NCI-H526 (cell line): Measurements from ENCODE around the gene SLC5A11.
"Not testable (repeated sequence)": the region's sequence is repeated elsewhere in the genome, so short reads cannot be mapped to it uniquely, and the experiment has no call there.

Experiments
- DNase-seq, 2 experiments: peaks; one replicate each; lab custom pipeline; 2025; lab: John Stamatoyannopoulos, UW

Gene SLC5A11

DNA sequence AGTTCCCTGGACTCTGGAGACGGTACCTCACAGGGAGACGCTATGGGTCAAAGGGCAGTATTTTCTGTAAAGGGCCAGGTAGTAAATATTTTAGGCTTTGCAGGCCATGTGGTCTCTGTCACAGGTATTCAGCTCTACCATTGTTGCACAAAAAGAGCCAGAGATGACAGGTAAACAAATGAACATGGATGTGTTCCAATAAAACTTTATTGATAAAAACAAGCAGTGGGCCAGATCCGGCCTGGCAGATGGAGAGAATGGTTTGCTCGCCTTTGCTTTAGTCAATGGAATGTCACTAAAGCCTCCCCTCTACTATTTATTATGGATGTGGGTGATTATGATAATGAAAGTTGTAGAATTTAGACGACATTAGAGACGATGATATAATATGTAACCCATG, 8.9 kb upstream of the SLC5A11 start:
- DNase-seq: no peak

DNA sequence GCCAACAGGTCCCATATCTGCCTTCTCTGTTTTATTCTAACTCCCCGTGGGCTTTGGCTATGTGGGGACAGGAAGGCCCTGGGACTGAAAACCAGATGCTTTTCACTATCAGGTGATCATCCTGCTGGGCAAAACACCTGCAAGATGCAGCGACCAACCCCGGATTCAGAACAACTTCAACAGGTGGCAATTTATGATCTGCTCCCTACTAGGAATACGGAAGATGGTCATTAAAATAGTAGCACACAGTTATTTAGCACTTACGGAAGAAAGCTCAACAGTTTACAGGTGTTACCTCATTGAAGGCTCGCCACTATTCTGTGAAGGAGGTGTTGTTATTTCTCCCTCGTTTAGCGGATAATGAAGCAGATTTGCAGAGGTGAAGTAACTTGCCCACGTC, 7.8 kb upstream of the SLC5A11 start:
- DNase-seq: no peak

DNA sequence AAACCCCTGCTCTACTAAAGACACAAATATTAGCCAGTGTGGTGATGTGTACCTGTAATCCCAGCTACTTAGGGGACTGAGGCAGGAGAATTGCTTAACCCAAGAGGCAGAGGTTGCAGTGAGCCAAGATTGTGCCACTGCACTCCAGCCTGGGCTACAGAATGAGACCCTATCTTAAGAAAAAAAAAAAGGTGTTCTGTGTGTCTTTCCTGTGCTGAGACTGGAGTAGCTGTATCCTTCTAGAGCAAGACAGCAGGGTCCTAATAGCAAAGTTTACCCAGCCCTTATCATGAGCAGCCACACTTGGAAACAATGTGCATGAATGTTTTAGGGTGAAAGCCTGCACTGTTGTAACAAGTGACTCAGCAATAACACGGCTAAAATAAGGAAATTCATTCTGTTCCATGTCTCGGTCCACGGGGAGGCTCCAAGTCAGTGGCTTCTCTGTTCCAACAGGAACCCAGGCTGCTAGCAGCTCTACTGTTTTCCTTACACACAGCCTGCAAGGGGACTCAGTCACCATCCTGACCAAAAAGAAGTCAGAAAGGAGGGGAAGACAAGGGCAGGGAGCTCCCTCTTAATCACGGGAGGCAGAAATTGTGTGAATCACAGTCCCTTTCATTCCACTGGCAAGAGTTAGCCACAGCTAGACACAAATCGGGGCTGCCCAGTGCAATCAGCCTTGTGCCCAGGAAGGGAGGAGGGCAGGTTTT, 7.1 kb upstream of the SLC5A11 start:
- DNase-seq: no peak

DNA sequence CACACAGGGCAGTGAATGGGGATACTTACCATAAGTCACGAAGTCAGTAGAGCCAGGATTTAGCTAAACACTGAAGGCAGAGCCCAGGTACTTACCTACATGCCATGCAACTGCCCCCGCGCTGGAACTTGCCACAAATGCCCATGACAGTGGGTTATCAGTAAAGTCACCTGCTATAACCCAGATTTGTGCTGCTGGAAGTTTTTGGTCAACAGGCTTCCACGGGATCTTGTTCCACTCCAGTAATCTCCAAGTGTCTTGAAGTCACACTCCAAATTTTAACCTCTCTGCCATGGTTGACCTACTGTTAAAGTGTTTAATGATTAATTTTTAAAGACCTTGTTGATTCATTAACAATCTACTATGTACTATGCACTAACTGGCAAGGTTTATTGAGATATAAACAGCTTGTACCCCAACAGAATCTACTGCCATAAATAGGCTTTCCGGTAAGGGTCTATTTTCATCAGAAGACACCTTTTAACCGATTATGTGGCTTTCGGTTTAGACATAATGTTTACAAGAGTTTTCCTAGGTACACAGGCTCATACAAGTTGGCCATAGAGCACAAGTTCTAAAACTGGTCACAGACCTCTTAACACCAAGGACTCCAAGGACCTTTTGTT, 6.3 kb upstream of the SLC5A11 start:
- no peak for DNase-seq

DNA sequence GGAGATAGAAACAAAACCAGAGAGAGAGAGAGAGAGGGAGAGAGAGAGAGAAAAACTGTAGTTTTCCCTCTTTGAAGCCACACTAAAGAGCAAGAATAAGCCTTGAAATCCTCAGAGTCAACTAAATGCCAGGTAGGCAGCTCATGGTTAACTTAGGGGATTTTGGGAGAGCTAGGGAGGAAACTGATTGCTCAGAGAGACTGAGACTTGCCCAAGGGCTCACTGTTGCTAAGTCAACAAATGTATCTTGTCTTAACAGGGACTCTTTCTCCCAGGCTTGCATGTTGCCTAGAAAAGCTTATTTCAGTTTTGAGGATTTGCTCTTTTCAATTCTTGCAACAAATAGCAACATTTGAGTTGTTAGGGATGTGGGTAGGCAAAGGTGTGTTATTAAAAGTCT, 4.5 kb upstream of the SLC5A11 start:
- no peak for DNase-seq

DNA sequence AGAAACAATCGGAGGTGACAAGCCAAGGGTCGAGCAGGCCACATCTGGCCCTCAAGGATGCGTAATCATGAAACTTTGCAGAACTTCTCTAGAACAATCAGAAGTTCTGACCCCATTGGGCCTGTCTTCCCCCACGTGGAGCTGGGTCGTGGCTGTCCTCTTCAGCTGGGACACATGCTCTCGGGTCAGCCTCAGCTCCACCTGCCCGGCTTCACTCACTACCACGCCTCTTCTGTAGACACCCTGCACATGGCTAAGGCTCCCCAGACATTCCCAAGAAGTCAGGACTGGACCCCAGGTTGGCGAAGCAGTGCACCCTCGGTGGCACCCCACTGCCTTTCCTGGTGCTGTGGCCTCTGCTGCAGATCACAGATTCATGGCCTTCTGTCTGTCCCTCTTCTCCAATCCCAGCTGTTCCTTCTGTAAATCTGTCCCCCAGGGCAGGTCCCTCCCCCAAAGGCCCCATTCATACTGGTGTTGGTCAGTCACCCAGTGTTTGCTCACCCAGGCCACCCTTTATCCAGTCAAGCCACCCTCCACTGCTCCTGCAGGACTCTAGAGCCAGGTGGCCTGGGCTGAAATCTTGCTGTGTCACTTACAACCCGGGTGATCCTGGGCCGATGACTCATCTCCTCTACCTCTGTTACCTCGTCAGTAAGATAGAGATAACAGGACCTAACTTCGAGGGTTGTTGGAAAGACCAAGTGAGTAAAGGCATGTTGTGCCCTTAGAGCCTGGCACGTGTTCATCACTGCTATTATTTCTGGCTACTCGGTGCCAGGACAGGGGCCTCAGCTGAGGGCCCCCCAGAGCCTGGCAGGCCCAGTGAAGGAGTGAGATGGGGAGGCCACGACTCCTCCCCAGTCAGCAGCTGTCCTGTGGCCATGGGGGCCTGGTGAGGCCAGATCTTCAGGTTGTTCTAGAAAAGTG, 1.4 kb upstream of the SLC5A11 start:
- no peak for DNase-seq

DNA sequence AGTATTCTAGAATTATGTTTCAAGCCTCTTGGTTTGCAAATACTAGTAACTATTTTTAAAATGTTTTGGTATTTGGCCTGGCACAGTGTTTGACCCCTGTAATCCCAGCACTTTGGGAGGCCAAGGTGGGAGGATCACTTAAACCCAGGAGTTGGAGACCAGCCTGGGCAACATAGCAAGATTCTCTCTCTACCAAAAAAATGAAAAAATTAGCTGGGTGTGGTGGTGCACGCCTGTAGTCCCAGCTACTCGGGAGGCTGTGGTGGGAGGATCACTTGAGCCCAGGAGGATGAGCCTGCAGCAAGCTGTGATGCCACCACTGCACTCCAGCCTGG, 765 bp upstream of the SLC5A11 start:
- not testable (repeated sequence) for DNase-seq

DNA sequence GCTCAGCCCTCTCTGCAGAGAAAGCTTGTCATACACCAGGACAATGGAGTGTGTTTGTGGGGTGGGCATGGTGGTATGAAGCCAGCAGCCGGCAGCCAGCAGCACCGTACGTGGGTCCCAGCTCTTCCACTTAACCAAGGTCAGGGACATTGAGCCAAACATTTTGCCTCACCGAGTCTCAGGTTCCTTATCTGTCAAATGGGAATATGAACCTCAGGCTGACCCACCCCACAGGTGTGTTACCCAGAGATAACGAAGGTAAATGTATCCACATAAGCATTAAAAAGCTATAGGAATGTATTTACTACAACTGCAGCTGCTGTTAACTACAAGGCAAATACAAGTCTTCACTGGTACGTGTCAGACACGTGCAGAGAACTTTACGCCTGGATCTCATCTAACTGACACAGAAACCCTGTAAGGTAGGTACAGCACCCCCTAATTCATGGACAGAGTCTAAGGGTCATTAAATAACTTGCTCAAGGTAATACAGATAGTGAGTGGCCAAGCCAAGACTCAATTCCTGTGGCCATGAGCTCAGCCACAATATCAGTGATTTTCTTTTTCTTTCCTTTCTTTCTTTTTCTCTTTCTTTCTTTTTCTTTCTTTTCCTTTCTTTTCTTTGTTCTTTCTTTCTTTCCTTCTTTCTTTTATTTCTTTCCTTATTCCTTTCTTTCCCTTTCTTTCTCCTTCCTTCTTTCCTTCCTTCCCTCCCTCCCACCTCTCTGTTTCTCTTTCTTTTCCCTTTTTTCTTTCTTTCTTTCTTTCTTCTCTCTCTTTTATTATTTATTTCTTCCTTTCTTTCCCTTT, 990 bp downstream of the SLC5A11 start:
- no peak for DNase-seq

DNA sequence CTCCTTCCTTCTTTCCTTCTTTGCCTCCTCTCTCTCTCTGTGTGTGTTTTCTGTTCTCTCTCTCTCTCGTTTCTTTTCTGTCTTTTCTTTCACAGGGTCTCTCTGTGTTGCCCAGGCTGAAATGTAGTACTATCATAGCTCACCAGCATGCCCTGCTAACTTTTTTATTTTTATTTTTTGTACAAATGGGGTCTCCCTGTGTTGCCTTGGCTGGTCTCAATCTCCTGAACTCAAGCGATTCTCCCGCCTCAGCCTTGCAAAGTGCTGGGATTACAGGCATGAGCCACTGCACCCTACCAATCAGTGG, 1.5 kb downstream of the SLC5A11 start:
- DNase-seq: no peak

DNA sequence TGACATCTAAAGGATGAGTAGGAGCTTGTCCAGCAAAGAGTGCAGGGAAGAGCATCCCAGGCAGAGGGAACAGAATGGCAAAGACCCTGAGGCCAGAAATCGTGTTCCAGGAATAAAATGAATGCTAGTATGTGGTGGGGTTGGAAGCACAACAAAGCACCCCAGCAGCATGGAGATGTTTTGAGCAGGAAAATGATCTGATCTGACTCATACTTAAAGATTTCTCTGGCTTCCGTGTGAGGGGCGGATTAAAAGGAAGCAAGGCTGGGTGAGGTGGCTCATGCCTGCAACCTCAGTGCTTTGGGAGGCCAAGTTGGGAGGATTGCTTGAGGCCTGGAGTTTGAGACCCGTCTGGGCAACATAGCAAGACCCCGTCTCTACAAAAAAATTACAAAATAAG, 2.3 kb downstream of the SLC5A11 start:
- no peak for DNase-seq

DNA sequence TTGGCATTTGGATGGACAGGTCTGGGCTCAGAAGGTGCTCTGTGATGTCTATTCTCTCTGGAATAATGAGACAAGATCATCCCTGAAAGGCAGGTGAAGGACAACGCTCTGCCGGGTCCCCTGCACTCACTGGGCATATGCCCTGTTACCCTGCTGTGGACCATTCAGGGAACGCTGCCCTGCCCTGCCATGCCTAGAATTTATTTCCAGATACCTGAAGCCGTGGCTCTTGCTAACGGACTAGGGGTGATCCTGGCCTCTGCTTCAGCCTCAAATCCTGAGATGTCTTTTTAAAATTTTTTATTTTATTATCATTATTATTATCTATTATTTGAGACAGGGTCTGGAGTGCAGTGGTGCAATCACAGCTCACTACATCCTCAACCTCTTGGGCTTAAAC, 3.9 kb downstream of the SLC5A11 start:
- DNase-seq: no peak

DNA sequence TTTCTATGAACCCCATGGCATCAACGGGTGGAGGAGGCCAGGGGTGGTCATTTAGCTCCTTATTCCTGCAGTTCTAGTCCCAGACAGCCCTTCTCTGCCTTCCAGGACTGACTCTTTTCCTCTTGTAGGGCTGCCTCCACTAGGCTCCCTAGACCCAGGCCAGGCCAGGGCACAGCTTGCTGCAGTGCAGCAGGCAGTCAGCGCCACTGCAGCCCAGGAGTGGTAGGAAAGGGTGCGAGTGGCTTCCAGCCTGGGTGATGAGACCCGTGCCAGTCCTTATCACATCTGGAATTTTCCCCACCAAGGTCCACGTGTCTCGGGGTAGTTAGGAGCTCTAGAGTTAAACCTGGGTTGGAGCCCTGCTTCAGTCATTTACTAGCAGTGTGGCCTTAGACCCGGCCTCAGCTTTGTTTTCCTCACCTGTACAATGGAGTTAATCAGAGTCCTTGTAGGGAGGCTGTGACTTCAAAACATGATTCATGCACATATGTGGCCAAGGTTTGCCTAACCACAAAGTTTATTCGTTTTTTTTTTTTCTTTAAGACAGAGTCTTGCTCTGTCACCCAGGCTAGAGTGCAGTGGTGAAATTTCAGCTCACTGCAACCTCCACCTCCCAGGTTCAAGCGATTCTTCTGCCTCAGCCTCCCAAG, 4.7 kb downstream of the SLC5A11 start:
- no peak for DNase-seq

DNA sequence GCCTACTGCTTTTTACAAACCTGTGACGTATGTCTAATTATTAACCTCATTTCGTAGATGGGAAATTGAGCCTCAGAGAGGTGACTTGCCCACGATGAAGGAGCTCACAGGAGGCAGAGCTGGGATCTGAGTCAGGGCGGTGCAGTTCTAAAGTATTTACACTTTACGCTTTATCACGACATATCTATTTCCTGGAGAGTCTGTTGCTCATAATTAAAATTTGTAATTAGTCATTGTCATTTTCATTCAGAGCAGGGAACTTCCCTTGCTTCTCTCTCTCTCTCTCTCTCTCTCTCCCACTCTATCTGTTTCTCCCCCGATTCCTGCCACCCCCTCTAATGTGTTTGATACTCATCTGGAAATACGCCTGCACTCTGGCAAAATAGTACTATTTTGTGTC, 5.9 kb downstream of the SLC5A11 start:
- DNase-seq: no peak

DNA sequence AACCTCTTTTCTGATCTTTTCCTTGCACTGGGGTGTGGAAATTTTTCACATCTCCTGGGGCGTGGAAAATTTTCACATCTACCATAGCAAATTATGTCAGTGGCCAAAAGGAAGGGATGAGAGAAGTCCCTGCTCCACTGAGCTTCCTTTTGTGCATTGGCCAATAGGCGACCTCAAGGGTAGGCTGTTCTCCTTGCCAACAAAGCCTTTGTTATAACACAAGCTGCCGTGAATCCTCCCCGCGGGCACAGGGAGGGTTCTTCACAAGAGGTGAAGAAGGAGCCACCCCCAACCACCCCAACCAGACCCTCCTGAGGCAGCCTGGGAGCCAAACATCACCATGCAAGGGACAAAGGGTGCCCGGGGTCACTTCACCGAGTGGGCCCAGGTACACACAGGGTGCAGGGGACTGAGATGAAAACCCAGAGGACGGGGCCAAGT, 6.5 kb downstream of the SLC5A11 start:
- no peak for DNase-seq

DNA sequence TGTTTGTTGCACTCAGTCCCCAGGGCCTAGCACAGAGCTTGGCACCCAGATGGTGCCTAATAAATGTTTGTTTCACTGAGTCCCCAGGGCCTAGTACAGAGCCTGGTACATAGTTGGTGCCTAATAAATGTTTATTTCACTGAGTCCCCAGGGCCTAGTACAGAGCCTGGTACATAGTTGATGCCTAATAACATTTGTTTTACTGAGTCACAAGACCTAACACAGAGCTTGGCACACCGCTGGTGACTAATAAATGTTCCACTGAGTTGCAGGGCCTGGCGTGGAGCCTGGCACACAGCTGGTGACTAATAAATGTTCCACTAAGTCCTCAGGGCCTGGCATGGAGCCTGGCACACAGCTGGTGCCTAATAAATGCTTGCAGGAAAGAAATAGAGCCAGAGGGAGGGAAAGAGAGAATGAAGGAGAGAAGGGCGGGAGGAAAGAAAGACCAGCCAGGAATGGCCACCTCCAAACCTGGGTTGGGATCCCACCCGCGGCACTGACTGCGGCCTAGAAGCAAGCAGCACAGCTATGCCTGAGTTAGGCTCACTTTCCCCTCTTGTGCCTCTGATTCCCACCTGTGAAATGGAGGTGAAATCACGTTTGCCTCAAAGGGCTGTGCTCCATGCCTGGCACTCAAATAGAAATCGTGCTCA, 7.5 kb downstream of the SLC5A11 start:
- DNase-seq: no peak

DNA sequence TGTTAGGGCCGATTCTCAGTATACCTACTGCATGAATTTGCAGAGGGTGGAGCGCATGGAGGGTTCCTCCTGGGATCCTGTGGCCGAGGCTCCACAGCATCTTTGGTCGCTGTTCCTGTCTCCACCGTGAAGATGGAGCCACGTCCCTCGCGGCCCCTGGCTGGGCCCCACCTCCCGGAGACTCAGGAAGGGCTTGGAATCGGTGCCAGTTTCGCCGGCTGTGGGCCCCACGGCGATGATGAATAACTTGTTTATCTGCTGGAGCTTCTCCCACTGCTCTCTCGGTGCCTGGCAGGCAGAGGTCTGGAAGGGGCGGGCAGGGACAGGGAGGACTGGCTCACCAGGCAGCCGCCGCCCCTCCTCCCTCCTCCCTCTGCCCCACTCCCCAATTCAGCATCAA, 8.1 kb downstream of the SLC5A11 start:
- peak in 1 of 2 experiments; percentile 47 for DNase-seq

DNA sequence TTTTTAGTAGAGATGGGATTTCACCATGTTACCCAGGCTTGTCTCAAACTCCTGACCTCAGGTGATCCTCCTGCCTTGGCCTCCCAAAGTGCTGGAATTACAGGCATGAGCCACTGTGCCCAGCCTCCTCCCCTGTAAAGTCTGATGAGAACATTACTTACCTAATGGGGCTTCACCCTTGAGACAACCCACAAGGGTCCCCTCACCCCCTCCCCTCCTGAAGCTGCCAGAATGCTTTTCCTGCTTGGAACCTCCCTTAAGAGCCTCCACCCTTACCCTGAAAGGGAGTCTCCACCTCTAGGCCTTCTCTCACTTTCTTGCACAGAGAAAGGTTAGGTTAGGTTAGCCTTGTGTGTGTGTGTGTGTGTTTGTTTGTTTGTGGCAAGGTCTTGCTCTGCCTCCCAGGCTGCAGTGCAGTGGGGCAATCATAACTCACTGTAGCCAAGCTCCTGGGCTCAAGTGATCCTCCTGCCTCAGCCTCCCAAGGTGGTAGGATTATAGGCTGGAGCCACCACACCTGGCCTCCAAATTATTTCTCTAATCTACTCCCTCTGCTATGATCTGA, 8.9 kb downstream of the SLC5A11 start:
- DNase-seq: no peak

DNA sequence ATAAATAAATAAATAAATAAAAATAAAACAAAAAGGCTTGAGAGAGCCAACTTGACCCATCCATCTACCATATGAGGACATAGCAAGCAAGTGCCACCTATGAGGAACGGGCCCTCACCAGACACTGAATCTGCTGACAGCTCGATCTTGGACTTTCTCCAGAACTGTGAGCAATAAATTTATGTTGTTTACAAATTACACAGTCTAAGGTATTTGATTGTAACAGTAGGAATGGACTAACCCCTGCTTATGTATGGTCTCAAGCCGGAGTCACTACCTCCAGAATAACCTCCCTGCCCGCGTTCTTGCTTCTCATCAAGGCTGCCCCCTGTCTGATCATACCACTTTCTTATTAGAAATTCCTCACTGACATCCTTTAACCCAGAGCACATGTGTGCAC, 9.9 kb downstream of the SLC5A11 start:
- DNase-seq: no peak

DNA sequence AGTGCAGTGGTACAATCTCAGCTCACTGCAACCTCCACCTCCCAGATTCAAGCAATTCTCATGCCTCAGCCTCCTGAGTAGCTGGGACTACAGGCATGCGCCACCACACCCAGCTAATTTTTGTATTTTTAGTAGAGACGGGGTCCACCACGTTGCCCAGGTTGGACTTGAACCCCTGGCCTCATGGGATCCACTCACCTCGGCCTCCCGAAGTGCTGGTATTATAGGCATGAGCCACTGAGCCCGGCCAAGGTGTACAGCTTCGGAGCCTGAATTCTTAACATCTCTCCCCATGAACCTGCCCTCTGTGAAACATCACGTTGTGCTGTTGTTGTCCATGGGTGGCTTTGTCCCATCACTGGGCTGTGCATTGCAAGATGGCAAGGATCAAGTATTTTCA, 11.1 kb downstream of the SLC5A11 start:
- not testable (repeated sequence) for DNase-seq

DNA sequence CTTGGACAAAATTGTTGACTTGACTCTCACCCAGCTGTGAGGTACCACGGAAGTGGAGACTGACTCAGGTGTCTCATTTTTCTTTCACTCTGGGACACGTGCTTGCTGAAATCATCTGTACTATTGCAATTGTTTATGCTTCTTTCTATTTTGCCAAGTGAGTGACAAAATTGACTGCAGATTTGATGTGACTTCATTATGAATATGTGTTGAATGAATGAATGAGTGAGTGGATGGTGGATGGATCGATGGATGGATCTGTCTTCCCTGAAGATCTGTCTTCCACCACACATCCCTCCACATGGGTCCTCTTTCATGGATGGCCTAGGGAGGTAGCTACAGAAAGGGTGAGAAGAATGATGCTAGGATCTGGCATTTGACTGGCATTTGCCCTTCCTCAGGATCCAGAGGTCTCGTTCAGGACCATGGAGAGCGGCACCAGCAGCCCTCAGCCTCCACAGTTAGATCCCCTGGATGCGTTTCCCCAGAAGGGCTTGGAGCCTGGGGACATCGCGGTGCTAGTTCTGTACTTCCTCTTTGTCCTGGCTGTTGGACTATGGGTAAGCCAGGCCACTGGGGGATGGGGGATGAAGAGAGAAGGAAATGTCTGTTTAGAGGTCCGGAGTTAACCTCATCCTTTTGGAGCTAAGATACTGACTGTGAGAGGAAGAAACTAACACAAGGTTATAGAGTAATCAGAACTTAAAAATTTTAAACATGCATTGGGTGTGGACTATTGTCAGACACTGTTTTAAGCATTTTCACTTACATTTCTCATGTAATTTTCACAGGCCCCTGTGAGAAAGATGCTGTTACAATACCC, 12.7 kb downstream of the SLC5A11 start:
- no peak for DNase-seq
